ENCODE results near the gene SLC22A23.

SLC22A23 gene

DNA sequence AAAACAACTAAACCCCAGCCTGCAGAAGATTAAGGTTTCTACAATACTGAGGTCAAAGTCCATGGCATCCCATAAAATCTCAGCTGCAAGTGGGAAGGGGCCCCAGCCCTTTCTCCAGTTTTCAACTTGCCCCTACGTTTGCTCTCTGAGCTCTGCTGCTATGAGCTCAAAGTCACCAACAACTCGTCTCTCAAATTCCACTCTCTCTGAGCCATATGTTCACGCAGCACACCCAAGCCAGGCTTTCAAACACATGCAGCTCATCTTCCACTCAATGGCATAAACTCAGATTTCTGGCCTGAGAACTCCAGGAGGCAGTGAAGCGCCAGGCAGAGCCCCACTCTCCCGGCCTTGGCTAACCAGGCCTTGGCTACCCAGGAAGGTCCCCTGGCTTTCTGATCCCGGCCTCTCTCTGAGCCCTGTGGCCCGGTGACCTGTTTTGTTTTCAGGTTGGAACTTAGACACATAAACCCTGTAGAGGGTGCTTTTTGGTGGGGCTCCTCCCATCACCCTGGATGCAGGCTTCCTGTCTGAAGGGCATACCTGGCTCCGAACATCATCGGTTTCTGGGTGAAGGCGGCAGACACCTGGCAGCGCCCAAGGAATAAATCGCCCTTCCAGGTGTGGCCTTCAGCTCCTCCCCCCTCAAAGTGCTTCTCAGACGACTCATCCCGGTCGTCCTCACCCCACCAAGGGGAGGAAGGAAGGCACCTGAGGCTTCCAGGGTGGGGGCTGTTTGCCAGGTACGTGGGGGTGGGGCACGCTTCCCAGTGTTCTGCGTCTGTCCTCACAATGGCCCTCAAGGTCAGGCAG is 12.4 kb downstream of the SLC22A23 start:
- DNase-seq (ENCODE audit: low spot score) = no peak

DNA sequence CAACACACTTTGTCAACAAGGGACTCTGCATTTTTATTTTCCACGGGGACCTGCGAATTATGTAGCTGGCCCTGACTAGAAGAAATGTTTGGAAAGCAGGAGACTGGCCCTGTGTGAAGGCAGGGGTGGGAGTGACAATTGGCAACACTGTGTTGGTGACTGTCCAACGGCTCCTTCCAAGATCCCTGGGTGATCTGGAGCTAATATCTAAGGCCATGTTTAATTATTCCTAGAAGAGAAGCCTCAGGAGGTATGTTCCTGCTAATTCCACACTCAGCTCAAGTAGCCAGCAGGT is 13.7 kb downstream of the SLC22A23 start:
- DNase-seq (ENCODE audit: low spot score) = no peak

DNA sequence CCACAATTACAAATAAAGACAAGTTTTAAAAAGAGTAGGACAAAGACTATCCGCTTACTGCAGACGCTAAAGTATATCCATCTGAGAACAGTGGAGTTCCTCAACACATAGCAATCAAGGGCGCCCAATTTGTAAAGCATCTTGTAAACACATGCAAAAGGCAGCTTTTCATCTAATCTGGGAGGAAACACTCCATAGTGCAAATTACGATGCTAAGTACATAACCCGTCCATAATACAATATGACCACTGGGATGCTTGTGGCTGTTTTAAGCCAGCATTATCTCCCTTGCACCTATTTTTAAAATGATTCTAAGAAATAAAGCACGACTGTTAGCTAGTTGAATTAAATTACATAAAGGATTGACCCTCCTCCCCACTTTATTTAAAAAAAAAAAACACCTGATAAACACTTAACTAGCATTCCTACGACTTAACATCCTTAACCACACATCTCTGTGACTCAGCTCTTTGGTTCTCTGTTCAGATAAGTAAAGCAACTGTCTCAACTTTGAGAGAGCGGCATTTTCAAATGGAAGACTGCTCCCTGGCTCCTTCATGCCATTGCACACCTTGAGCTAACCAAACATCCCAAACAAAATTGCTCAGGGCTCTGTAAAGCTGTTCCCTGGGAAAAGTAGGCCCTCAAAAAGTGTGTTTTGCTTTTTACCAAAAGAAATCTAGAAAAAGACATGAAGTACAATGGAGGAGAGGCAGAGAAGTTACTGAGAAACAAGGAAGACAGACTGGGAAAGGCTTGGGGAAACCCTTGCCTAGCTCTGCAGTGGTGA is 14.2 kb downstream of the SLC22A23 start:
- no peak for DNase-seq (ENCODE audit: low spot score)

DNA sequence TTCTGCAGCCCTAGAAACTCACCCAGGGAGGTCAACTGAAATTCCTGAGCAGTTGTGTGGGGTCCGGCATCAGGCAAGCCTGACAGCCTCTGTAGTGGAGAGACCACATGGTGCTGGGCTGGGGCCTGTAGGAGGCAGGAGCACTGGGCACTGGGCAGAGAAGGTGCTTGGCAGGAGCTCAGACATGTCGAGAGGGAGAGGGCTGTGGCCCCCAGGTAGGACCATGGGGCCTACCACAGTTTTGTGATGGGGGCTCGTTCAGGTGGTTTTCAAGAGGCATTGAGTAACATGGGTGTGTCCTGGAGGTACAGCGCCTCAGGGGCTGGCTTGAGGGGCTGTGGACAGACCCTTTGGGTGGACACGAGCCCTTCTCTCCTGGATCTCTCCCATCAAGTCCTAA is 15.9 kb downstream of the SLC22A23 start:
- DNase-seq (ENCODE audit: low spot score) = no peak

DNA sequence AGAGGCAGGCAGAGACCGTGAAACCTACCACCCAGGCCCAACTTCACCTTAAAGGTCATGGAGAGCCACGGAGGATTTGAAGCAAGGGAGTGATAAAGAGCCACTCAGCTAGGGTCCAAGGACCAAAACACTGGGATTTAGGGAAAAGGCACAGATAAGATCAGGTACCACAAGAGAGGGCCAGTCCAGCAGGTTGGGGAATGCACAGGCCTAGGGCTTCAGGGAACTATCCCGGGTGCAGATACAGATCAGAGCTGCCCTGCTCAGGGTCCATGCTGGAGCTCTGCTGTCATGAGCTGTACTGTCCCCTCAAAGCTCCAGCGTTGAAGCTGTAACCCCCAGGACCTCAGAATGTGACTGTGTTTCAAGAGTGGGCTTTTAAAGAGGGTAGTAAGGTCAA is 16.9 kb downstream of the SLC22A23 start:
- DNase-seq (ENCODE audit: low spot score) = no peak

DNA sequence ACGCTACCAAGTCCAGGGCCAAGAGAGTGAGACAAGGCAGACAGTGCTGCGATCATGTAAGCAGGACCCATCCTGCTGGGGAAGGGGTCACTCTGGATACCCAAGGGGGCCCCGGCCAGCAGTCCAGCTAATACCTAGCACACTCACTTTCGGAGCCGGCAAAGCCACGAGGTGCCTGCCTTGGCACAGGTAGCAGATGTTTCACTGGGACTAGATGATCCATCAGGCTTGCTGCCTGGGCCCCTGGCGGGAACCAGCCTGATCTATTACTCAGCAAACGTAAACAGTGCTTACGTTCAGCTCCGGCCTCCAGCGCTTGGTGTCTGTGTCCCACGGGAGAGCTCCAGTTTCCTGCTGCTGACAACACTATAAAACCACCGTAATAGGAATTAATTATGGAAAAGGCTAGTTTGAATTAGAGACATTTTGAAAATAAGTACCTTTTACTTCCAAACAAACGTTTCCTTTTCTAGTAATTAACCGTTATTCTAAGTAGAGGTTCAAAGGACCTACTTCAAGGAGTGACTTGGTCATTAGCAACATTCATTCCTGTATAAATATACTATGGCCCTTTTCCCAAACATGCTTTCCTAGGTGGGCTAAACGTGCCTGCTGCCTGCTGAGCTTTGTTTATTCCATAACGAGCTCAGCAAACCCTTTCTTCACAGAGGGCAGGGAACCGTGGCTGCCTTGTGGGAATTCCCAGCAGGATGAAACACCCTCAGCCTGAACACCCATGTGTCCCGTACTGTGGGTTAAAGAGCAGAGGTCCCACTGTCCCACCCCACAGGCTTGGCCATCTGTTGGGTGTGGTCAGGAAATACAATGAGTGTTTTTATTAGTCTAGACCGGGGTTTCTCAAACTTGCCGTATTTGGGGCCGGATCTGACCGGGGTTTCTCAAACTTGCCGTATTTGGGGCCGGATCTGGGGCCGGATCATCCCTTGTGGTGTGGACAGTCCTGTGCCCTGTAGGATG is 18.4 kb downstream of the SLC22A23 start:
- no peak for DNase-seq (ENCODE audit: low spot score)

DNA sequence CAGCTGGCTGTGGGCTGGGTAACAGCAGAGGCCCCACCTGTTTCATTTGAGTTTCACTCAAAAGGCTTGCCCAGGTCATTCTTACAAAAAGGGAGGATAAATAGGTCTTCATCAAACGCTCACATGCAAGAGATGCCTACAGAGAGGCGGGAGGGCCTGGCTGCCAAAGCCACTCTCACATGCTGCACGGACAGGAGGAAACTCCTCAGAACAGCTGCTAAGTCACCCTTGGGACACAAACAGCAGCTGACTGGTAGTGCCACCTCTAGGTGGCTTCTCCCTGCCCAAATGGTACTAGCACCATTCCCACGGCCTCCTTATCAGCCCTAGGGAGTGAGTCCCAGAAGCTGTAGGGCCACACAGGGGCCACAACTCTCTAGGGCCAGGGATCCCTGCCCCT is 23.8 kb downstream of the SLC22A23 start:
- DNase-seq (ENCODE audit: low spot score) = no peak

DNA sequence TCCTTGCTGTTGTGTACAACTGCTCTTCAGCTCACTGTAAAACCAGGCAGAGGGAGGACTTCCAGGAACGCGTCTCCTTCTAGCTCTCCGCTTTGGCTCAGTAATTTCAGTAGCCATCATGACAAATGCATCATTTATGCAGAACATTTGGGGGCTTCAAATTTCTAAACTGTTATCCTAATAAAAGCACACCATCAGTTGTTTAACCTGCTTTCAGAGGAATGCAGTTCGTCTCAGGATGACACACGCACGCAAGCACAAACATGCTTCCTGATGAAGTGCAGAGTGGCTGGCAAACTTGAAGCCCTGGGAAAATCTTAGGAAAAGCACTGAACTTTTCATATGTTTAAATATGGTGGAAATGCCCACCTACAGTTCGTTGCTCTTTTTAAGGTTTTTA is 24.4 kb downstream of the SLC22A23 start:
- DNase-seq (ENCODE audit: low spot score) = no peak

DNA sequence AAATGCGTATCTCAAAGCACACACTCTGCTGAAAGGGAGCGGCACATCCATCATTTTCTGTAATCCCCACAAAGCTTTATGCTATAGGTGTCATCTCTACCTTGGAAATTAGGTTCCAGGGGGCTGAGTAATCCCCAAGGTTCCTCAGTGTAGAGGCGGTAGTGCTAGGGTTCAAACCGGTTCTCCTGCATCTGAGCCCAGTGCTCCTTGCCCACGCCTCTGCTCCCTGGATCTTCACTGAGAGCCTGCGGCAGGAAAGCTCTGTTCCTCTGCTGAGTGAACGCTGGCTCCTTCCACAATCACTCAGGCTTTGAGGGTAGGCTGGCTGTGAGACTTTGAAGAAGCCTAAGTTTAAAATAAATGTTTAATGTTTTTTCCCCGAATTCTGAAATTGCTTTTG is 24.9 kb downstream of the SLC22A23 start:
- DNase-seq (ENCODE audit: low spot score) = no peak

DNA sequence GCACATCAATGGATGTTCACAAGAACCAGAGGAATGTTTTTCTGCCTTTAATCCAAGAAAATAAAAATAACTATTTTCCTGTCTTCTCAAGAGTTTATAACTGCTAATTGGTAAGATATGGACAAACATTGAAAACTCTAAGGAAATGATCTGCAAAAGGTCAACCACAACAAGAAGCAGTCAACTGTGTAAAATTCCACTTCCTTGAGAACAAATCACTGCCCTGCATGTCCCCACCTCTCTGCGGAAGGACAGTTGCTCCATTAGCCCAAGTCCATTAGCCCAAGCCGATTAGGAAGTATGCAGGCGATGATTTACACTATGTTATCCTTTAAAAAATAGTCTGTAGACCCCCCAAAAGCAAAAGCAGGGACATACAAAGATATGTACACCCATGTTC is 27.6 kb downstream of the SLC22A23 start:
- DNase-seq (ENCODE audit: low spot score) = no peak

DNA sequence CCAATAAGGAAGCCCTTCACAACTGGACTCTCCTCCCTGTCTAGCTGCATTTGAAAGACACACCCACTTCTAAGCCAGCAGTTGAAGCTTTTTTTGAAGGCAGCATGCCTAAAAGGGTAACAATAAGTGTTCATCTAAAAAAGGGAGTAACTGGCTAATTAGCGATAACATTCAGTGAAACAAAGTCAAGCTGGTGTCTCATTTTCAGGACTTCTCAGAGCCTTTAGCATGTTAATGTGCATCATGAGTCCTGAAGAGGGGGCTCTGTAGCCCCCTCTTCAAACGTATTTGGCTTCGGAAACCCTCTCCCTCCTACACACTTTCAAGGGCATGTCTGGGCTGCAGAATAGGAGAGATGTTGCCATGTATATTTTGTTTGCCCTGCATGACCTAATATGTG is 28.1 kb downstream of the SLC22A23 start:
- DNase-seq (ENCODE audit: low spot score) = no peak

DNA sequence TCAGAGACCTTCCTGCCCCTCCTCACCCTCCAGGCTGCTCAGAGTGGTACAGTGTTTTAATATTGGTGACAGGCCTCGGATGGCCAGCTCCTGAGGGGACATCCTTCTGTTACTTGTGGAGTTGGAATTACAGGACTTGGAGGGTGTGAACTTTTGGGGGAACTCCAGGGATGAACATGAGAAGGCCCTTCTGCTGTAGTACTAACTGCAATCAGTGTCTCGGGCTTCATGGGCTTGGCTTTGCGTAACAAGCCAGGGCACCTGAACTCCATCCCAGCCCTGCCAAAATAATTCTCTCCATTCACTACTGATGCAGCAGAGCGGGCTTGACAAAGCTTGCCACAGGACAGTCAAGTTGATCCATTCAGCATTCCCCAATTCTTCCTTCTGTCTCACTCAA is 28.6 kb downstream of the SLC22A23 start:
- DNase-seq (ENCODE audit: low spot score) = no peak

DNA sequence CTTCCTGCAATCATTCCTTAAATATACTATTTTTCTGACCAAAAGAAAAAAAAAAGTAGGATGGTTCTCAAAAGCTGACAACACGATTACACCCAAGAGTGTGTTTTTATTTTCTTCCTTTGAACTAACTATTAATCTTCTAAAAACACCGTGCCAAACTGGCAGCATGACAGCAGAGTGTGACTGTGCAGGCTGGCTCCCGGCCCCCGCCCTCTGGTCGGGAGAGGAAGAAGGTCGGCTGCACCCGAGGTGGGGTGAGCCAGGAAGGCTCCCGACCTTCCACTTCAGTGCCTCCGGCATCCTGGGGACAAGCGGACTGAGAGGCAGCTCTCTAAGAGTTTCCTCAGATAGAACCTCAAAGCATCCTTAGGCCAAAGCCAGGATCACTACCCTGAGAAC is 29.2 kb downstream of the SLC22A23 start:
- DNase-seq (ENCODE audit: low spot score) = no peak

DNA sequence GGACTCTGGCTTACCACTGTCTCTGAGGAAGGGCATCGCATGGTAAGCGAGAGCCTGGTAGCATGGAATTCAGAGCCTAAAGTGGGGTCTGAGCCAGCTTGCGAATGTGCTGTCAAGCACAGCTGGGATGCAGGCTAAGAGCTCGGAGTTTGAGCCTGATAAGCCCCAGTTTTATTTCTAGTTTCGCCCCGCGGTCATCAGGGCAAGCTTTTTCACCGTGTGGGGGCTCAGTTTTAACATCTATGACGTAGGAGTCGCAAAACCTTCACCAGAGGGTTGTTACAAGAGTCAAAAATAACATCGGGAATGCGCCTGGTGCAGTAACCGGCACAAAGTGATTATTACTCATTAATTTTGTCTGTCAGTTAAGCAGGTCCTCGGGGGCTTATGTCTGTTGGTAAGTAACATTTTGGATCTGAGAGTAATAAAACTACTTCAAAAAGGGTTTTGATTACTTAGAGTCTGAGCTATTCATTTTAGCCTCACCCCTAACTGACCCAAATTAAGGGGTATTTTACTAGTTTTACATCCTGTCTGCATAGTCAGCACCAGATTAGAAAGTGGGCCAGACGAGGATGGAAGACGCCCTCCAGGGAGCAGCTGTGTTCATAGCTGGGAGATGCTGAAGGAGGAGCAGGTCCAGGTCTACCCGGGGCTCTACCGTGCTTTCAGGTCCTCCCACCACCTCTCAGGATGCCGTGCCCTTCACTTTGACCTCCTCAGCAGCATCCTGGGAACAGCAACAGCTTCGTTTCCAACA is 29.7 kb downstream of the SLC22A23 start:
- DNase-seq (ENCODE audit: low spot score) = no peak

DNA sequence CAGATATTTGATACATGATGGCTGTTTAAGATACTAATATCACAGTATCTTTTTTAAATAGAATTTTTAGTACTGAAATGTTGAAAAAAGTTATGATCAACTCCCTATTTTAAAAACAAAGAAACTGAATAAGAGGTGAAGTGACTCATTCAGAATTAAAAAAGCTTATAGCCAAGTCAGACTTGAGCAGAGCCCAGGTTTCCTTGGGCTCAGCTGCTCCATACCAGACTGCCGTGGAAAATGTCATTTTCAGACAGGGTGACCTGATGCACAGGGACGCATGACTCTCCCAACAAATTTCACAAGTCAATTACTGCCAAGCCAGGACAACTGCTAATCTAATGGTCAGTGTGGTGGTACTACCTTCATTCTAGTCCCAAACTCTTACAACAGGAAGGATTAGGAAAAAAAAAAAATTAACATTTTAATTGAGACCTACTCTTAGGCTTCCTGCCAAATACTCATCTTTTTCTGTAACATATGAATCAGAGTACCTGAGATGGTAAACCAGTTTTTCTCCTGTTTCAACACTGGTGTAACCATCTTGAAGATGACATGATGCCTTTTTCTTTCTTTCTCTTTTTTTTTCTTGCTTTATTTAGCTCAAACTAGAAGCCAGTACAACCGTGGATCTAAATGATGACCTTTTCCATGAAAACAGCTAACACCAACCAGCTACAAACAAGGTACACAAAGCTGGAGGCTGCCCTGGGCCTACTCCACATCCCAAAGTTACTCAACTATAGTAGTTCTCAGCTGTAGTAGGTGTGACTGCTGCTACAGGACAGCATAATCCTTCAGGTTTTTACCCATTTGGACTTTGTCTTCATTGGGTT is 30.5 kb downstream of the SLC22A23 start:
- DNase-seq (ENCODE audit: low spot score) = no peak

DNA sequence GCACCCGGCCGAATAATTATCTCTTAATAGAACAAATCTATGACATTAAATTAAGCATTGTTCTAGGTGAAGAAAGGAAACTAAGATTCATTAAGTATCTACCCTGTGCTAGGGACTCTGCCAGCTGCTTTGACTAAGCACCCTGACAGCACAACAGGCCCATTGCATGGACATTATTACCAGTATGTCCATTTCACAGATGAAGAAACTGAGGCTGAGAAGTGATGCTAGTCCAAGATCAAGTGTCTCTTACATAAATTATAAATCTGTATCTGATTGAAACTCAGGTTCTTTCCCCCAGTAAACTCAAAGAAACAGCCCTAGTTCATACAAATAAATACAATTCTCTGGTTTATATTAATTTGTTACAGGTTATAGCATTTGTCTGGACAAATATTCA is 31.3 kb downstream of the SLC22A23 start:
- DNase-seq (ENCODE audit: low spot score) = no peak

DNA sequence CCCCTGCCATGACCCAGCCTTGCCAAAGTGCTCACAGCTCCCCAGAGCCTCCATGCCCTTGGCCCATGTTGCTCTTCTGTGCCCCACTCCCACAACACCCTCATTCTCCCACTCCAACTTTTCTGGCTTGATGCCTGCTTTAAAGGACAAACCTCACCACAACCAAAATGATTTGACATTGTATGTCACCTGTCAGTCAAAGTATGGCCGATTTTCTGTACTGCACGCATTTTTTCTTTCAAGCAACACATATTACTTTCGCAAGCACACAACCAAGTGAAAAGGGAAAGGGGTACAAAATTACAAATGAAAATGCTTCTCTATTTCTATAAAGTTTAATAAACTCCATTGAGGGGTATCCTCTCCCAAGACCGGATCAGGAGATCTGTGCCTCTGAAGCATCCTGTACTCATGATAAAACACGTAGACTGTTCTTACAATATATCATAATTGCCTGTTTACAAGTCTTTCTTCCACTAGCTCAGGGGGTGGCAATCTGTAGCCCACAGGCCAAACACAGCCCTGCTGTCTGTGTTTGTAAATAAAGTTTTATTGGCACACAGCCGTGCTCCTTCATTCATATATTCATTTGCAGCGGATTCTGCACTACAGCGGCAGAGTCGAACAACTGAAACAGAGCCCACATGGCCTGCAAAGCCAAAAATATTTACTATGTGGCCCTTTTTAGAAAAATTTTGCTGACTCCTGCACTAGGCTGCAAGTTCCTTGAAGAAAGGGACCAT is 32.5 kb downstream of the SLC22A23 start:
- DNase-seq (ENCODE audit: low spot score) = no peak

DNA sequence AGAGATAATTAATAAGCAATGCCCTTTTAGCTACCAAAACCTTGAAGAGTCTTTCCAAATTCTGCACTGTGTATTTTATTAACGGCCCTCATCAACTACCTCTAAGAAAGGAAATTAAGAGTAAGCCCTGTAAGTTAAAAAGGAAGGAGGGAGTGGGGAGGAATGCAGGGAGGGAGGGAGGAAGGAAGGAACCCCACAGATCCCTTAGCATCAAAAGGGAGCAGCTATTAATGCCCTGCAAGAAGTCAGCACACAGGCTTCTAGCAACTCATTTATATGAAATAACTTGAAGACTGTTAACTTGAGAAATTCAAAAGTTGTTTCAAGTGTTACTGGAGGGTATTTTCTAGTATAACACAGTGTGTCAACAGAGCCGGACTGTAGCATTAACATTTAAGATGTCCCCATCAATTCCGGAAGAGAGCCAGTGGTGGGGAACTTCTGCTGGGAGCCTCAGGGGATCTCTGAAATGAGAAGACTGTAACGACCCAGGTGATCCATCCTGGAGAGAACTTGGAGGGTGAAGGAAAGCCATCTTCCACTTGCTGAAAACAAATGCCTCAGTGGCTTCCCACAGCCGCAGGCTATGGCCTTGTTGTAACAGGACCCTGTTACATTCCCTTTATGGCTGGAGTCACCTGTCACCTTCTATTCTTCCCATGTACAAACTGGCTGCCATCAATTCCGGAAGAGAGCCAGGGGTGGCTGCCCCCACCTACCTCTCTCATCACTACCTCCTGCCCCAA is 33.2 kb downstream of the SLC22A23 start:
- no peak for DNase-seq (ENCODE audit: low spot score)

DNA sequence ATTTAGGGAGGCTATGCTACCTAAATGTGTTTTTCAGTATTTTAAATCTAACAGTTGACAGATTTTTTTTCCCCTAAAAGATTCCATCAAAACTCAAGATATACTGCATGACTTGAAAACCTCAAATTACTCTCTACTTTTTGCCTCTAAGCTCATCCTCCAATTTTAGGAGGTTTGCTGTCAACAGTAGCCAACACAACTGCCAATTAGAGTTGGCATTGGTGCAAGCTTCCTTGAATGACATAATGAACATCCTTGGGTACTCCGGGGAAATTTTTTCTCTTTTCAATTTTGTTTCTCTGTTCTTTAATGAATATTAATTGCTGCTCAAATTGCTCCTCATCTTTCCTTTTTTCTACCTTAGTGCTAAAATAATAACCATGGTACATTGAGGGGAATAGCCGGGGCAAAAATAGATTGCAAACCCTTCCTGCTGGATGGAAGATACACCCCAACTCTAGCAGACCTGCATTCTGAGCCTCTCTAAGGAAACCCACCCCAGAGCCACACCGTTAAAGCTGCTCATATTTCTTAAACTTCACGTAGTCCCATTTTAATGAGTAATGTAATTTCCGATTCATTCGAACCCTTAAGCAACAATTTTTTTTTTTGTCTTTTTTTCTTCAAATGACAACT is 34.3 kb downstream of the SLC22A23 start:
- DNase-seq (ENCODE audit: low spot score) = no peak
